ENCODE measurements around the gene C16orf74. TPM values are rescaled to one million over a fixed set of nuclear protein-coding genes. Genes with fewer than 3 reads are reported as not detected.

Gene C16orf74
- total and polyA plus RNA-seq, 2 donors (not counting 1 experiment from before 2014, with no cell fraction given), result 73.0 to 83.3 TPM

GRCh38 chr16:85679870-85680269 is 71.0 kb downstream of the C16orf74 start:
- H3K27me3 Mint-ChIP-seq, result no peaks in the 10 kb centered on the region
- Histone ChIP-seq H3K4me2 (replicated peaks; ENCODE audit: low read depth, low read length, poor library complexity, severe bottlenecking) (peak overlapping the region; percentile 35), H3K27me3 (replicated peaks in 1 of 4; ENCODE audit: control extremely low read depth in 1 of 4, control insufficient read depth in 3 of 4, insufficient read depth in 4 of 4, low read length in 3 of 4) (no peaks in the 10 kb centered on the region), H2AFZ (ENCODE audit: insufficient read depth, low read depth, low read length, poor library complexity, severe bottlenecking) (no peak overlapping the region), H3K79me2 (ENCODE audit: control insufficient read depth, insufficient read depth, low read length) (peaks cover 11% of the 10 kb centered on the region), H3K27ac (ENCODE audit: low read length in 2 of 2) (no peak overlapping the region), H3K9ac (ENCODE audit: low read length) (peak overlapping the region; percentile 3), H3K4me3 (ENCODE audit: control extremely low read depth in 1 of 5, extremely low read depth in 1 of 5, insufficient read depth in 1 of 5, low read depth in 2 of 5, low read length in 4 of 5) (no peak overlapping the region), H3K36me3 (replicated peaks in 1 of 2; ENCODE audit: control extremely low read depth in 1 of 2, control insufficient read depth in 1 of 2, extremely low read depth in 1 of 2, insufficient read depth in 2 of 2, low read length in 1 of 2) (peaks cover 0 to 17% of the 10 kb centered on the region in 2 experiments), H4K20me1 (ENCODE audit: control insufficient read depth, insufficient read depth, low read length, poor library complexity, severe bottlenecking) (no peaks in the 10 kb centered on the region), H3K9me3 (ENCODE audit: control extremely low read depth in 1 of 3, control insufficient read depth in 2 of 3, insufficient read depth in 1 of 3, low read length in 2 of 3) (no peaks in the 10 kb centered on the region), H3K4me1 (ENCODE audit: control insufficient read depth in 2 of 2, insufficient read depth in 2 of 2, low read length in 2 of 2) (peaks cover 11 to 14% of the 10 kb centered on the region in 2 donors)
- WGBS (ENCODE audit: insufficient coverage), result 99% methylated on average over 6 of the region's 6 CpGs
- no peaks in the 10 kb centered on the region for H3K9me3 Mint-ChIP-seq (ENCODE audit: insufficient read depth)
- ChIA-PET POLR2A (no interaction called here), CTCF (interaction anchor here (1.0 to 9.6 kb wide), 3 partner anchors 22 to 64 kb away, joined by 3 to 57 read pairs (median 4); no protein-coding TSS in a partner anchor)
- no peak overlapping the region for H3K4me3 Mint-ChIP-seq
- DNase-seq, result no peak
- peak overlapping the region; percentile 44 for H3K27ac Mint-ChIP-seq
- no peak for ATAC-seq (ENCODE audit: low read depth)
- intact Hi-C loops (cut with micrococcal nuclease), result no loop called here
- H3K4me1 Mint-ChIP-seq, result peaks cover 21% of the 10 kb centered on the region
- TF ChIP-seq EZH2 (IDR thresholded peaks at IDR 0.05; ENCODE audit: borderline replicate concordance, insufficient read depth, low read depth, low read length, poor library complexity, severe bottlenecking), result no peak
- TF ChIP-seq CTCF (IDR thresholded peaks at IDR 0.05), result no peak

GRCh38 chr16:85678821-85679220 is 72.1 kb downstream of the C16orf74 start:
- Histone ChIP-seq H2AFZ (ENCODE audit: insufficient read depth, low read depth, low read length, poor library complexity, severe bottlenecking) (no peak overlapping the region), H3K27me3 (replicated peaks in 1 of 4; ENCODE audit: control extremely low read depth in 1 of 4, control insufficient read depth in 3 of 4, insufficient read depth in 4 of 4, low read length in 3 of 4) (no peaks in the 10 kb centered on the region), H3K4me1 (ENCODE audit: control insufficient read depth in 2 of 2, insufficient read depth in 2 of 2, low read length in 2 of 2) (peaks cover 11 to 14% of the 10 kb centered on the region in 2 donors), H3K4me2 (replicated peaks; ENCODE audit: low read depth, low read length, poor library complexity, severe bottlenecking) (no peak overlapping the region), H3K27ac (ENCODE audit: low read length in 2 of 2) (no peak overlapping the region), H4K20me1 (ENCODE audit: control insufficient read depth, insufficient read depth, low read length, poor library complexity, severe bottlenecking) (no peaks in the 10 kb centered on the region), H3K79me2 (ENCODE audit: control insufficient read depth, insufficient read depth, low read length) (peaks cover 11% of the 10 kb centered on the region), H3K9me3 (ENCODE audit: control extremely low read depth in 1 of 3, control insufficient read depth in 2 of 3, insufficient read depth in 1 of 3, low read length in 2 of 3) (no peaks in the 10 kb centered on the region), H3K36me3 (replicated peaks in 1 of 2; ENCODE audit: control extremely low read depth in 1 of 2, control insufficient read depth in 1 of 2, extremely low read depth in 1 of 2, insufficient read depth in 2 of 2, low read length in 1 of 2) (peaks cover 0 to 26% of the 10 kb centered on the region in 2 experiments), H3K9ac (ENCODE audit: low read length) (no peak overlapping the region), H3K4me3 (ENCODE audit: control extremely low read depth in 1 of 5, extremely low read depth in 1 of 5, insufficient read depth in 1 of 5, low read depth in 2 of 5, low read length in 4 of 5) (no peak overlapping the region)
- no peaks in the 10 kb centered on the region for H3K27me3 Mint-ChIP-seq
- ChIA-PET POLR2A (no interaction called here), CTCF (interaction anchor here (1.5 to 9.6 kb wide), 2 partner anchors 40 to 81 kb away, joined by 7 to 57 read pairs; no protein-coding TSS in a partner anchor)
- ATAC-seq (ENCODE audit: low read depth) (no peak), DNase-seq (no peak)
- peak overlapping the region; percentile 46 for H3K27ac Mint-ChIP-seq
- 100% methylated on average over 4 of the region's 5 CpGs for WGBS (ENCODE audit: insufficient coverage)
- no peaks in the 10 kb centered on the region for H3K9me3 Mint-ChIP-seq (ENCODE audit: insufficient read depth)
- peaks cover 18% of the 10 kb centered on the region for H3K4me1 Mint-ChIP-seq
- TF ChIP-seq CTCF (IDR thresholded peaks at IDR 0.05) (no peak), EZH2 (IDR thresholded peaks at IDR 0.05; ENCODE audit: borderline replicate concordance, insufficient read depth, low read depth, low read length, poor library complexity, severe bottlenecking) (no peak)
- intact Hi-C loops (cut with micrococcal nuclease), result no loop called here
- H3K4me3 Mint-ChIP-seq, result no peak overlapping the region

Data from B cell (primary cell).